Left ventricle myocardium inferior (tissue), 1 donor: Measurements from ENCODE around the gene PKNOX2. TPM values are rescaled to one million over a fixed set of nuclear protein-coding genes. Genes with fewer than 3 reads are reported as not detected.

ENCODE experiments used
- DNase-seq: peaks from one replicate; pipeline ENCODE4 v3.0.0-alpha.2; 2020
- H3K27ac ChIP-seq: fragments of 200-600 bp; replicated peaks from 2 replicates; pipeline ENCODE4 v1.8.0; 2021
- H3K27me3 ChIP-seq: fragments of 200-600 bp; 2 replicates; pipeline ENCODE4 v1.8.0; 2021; ENCODE audit warnings: low read depth
- H3K36me3 ChIP-seq: fragments of 200-600 bp; 2 replicates; pipeline ENCODE4 v1.8.0; 2021
- H3K4me1 ChIP-seq: fragments of 200-600 bp; 2 replicates; pipeline ENCODE4 v1.8.0; 2021
- H3K4me3 ChIP-seq: fragments of 200-600 bp; 2 replicates; pipeline ENCODE4 v1.8.0; 2021; ENCODE audit warnings: mild to moderate bottlenecking, moderate library complexity
- H3K9me3 ChIP-seq: fragments of 200-600 bp; replicated peaks from 2 replicates; pipeline ENCODE4 v1.8.0; 2021
- intact Hi-C: fragments of 100-400 bp; cut with micrococcal nuclease; formaldehyde crosslinking; loops from one replicate; pipeline ENCODE4 v1.11.0; 2022
- total RNA-seq: library from RNA; stranded (reverse); fragmentation: NEBNext Ultra II Directional; extraction: Animal tissue kit (Norgen Biotek cat#: 25700); gene quantifications from one replicate; pipeline ENCODE4 v1.2.1, GENCODE V29; 2021
- TF ChIP-seq, protein P1 (sequence below): fragments of 200-600 bp; IDR thresholded peaks from 2 replicates; pipeline ENCODE4 v1.8.0; 2021; ENCODE audit warnings: antibody characterized with exemption, mild to moderate bottlenecking, borderline replicate concordance
- donor health status: DM: no; HTN: yes; CAD: no; lungs with severe emphysema.

Gene PKNOX2
- total RNA-seq, 1 donor from 2014 or later, result 6.2 TPM

DNA sequence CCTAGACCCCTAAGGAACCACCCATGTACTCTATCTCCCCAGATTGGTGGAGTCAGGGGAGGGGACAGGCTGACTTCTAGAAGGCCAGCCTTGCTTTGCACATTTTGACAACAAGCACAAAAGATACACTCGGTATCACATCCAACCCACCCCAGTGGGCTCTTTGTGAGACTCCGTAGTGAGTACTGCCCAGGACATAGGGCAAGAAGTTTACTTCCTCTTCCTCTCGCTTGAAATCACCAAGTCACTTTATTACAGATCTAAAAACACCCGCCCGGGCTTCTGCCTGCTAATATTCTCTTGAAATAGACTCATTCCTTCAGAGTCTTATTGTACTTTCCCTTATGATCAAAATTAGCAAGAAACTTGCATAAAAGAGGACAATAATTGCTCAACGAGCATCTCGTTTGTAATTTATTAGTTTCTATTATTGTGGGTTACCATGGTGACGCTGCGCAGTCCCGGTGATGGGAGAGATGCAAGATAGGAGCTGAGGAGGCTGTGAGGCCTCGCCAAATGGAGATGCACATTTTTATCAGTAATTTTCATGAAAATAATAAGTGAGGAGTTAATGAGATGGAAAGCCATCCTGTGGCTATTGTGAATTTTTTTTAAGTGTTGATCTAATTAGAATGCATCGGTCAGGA is 234.6 kb downstream of the PKNOX2 start:
- Histone ChIP-seq H3K4me3 (no peak overlapping the region), H3K4me1 (peaks cover 9% of the 10 kb centered on the region), H3K36me3 (peaks cover 5% of the 10 kb centered on the region), H3K27ac (no peak overlapping the region), H3K9me3 (no peaks in the 10 kb centered on the region), H3K27me3 (no peaks in the 10 kb centered on the region)
- DNase-seq, result no peak
- intact Hi-C loops, result no loop called here
- TF ChIP-seq, protein P1, sequence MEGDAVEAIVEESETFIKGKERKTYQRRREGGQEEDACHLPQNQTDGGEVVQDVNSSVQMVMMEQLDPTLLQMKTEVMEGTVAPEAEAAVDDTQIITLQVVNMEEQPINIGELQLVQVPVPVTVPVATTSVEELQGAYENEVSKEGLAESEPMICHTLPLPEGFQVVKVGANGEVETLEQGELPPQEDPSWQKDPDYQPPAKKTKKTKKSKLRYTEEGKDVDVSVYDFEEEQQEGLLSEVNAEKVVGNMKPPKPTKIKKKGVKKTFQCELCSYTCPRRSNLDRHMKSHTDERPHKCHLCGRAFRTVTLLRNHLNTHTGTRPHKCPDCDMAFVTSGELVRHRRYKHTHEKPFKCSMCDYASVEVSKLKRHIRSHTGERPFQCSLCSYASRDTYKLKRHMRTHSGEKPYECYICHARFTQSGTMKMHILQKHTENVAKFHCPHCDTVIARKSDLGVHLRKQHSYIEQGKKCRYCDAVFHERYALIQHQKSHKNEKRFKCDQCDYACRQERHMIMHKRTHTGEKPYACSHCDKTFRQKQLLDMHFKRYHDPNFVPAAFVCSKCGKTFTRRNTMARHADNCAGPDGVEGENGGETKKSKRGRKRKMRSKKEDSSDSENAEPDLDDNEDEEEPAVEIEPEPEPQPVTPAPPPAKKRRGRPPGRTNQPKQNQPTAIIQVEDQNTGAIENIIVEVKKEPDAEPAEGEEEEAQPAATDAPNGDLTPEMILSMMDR, result no peak

DNA sequence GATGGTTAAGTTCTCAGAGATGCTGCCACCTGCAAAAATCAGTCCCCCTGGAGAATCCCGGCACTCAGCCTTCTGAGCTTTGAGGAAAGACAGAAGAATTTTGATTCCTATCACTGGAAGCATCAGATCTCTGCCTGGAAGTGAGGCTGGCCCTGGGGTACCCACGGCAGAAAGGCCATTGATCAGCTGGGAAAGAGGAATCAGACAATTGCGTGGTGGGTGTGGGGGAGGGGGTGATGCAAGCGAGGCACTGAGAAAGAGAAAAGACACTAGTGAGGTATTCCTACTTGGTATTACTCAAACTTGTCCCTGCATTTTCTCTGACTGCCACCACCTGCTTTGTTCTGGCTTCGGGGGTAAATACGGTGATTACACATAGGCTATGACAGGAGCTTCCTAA is 235.4 kb downstream of the PKNOX2 start:
- Histone ChIP-seq H3K9me3 (no peaks in the 10 kb centered on the region), H3K27ac (no peak overlapping the region), H3K36me3 (peaks cover 5% of the 10 kb centered on the region), H3K4me1 (peaks cover 17% of the 10 kb centered on the region), H3K4me3 (no peak overlapping the region), H3K27me3 (no peaks in the 10 kb centered on the region)
- intact Hi-C loops, result no loop called here
- DNase-seq, result no peak
- TF ChIP-seq, protein P1, result no peak

DNA sequence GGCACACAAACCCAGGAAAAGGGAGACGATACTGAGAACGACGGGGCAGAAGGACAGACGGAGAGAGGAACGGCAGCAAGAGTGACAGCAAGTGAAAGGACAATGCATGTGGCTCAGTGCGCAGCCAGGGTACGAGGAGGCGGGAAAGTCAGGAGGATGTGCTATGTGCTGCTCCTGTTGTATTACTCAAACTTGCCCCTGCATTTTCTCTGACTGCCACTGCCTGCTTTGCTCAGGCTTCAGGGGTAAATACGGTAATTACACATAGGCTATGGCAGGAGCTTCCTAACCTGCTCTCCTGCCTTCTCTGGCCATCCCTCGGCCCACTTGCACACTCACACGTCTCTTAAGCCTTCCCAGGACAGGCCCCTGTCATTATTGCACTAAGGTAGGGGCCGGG is 236.7 kb downstream of the PKNOX2 start:
- H3K4me1 ChIP-seq, result peaks cover 19% of the 10 kb centered on the region
- intact Hi-C loops, result no loop called here
- no peaks in the 10 kb centered on the region for H3K9me3 ChIP-seq
- H3K36me3 ChIP-seq, result peaks cover 5% of the 10 kb centered on the region
- DNase-seq, result no peak
- TF ChIP-seq, protein P1, result no peak
- no peak overlapping the region for H3K4me3 ChIP-seq
- H3K27ac ChIP-seq, result no peak overlapping the region
- peaks cover under 1% of the 10 kb centered on the region for H3K27me3 ChIP-seq

DNA sequence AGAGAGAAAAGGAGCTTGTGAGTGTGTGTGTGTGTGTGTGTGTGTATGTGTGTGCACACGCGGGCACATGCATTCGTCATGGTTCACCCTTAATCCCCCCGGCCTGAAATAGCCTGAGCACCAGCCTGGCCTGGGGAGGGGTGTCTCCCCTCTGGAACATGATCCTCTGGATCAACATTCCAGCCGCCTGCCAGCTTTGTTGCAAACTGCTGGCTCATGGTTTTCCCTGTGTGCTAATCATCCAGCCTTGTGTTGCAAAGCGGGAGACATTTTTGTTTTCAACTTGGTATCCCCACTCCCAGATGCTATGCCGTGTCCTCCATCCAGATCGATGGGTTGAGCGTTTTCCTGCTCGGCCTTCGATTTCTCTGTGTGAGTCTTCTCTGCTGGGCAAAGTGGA is 237.2 kb downstream of the PKNOX2 start:
- no peaks in the 10 kb centered on the region for H3K9me3 ChIP-seq
- H3K36me3 ChIP-seq, result peaks cover 5% of the 10 kb centered on the region
- no peak overlapping the region for H3K27ac ChIP-seq
- TF ChIP-seq, protein P1, result no peak
- peaks cover 19% of the 10 kb centered on the region for H3K4me1 ChIP-seq
- intact Hi-C loops, result no loop called here
- no peak for DNase-seq
- H3K27me3 ChIP-seq, result peaks cover 3% of the 10 kb centered on the region
- no peak overlapping the region for H3K4me3 ChIP-seq

DNA sequence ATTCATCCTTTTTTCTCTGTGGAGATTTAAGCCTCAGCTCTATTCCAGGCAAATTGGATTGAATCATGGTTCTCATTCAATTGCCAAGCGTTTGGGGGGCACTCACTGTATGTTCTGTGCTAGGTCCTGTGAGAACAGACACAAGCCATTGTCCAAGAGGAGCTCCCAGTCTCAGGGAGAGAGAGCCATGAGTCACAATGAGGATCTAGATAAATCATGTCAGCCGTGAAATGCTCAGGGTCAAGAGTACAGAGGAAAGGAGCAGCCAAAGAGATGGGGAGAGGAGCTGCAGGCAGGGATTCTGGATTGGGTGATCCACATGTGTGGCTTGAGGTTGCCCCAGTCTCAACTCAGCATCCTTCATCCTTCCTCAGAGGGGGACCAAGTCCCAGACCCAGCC is 237.9 kb downstream of the PKNOX2 start:
- DNase-seq, result no peak
- peaks cover 19% of the 10 kb centered on the region for H3K4me1 ChIP-seq
- intact Hi-C loops, result no loop called here

More for the DNA sequence above, 237.9 kb downstream of the PKNOX2 start:
- H3K27me3 ChIP-seq, result peaks cover 3% of the 10 kb centered on the region
- H3K4me3 ChIP-seq, result no peak overlapping the region
- TF ChIP-seq, protein P1, result no peak
- no peaks in the 10 kb centered on the region for H3K9me3 ChIP-seq
- peaks cover 5% of the 10 kb centered on the region for H3K36me3 ChIP-seq
- H3K27ac ChIP-seq, result no peak overlapping the region
